ENCODE data around the gene DSPP.
A peak's percentile ranks its signal among the peaks of the same experiment; 100 is the strongest.

DSPP gene

DNA sequence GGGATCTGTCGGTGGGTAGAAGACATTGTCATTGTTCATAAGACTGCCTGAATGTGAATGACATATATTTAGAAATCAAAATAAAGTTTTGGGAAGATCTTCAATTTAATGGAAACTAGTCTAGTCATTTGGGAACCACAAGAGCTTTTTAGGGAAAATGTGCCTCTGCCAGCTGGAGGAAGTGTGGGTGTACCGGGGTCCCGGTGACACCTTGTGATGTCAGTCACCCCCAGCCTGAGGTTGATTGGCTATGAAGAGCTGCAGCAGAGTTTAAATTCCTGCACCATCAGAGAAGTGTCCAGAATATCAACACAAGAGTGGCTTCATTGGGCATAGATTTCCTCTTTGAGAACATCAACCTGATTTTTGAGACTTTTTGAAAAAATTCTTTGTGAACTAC lies 41.7 kb downstream of the DSPP start, which contains the start of gene DMP1:
TSS of gene DMP1 (plus strand) at position 301 of the 400 bp plus-strand sequence. CDS start 6,213 bp downstream, outside the sequence.
- no peak for DNase-seq
- Histone ChIP-seq H3K27ac (no peak within 1 kb of the TSS), H3K36me3 (no peaks in the 10 kb centered on the region), H3K9me3 (no peaks in the 10 kb centered on the region), H3K4me3 (no peak within 1 kb of the TSS), H3K27me3 (no peaks in the 10 kb centered on the region), H3K4me1 (no peaks in the 10 kb centered on the region)
- TF ChIP-seq, protein P1, sequence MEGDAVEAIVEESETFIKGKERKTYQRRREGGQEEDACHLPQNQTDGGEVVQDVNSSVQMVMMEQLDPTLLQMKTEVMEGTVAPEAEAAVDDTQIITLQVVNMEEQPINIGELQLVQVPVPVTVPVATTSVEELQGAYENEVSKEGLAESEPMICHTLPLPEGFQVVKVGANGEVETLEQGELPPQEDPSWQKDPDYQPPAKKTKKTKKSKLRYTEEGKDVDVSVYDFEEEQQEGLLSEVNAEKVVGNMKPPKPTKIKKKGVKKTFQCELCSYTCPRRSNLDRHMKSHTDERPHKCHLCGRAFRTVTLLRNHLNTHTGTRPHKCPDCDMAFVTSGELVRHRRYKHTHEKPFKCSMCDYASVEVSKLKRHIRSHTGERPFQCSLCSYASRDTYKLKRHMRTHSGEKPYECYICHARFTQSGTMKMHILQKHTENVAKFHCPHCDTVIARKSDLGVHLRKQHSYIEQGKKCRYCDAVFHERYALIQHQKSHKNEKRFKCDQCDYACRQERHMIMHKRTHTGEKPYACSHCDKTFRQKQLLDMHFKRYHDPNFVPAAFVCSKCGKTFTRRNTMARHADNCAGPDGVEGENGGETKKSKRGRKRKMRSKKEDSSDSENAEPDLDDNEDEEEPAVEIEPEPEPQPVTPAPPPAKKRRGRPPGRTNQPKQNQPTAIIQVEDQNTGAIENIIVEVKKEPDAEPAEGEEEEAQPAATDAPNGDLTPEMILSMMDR (IDR thresholded peaks at IDR 0.05): no peak
- intact Hi-C loops (cut with DNase I; ENCODE audit: low total_unique reads): no loop called here

GRCh38 chr4:87650938-87651337 lies 42.6 kb downstream of the DSPP start:
- Histone ChIP-seq H3K27me3 (no peaks in the 10 kb centered on the region), H3K27ac (no peak overlapping the region), H3K36me3 (no peaks in the 10 kb centered on the region), H3K4me1 (peaks cover 0 to under 1% (median 0%) of the 10 kb centered on the region in 4 donors), H3K9me3 (no peaks in the 10 kb centered on the region), H3K4me3 (no peak overlapping the region)
- TF ChIP-seq, protein P1 (IDR thresholded peaks at IDR 0.05): no peak
- no peak for DNase-seq
- intact Hi-C loops (cut with DNase I; ENCODE audit: low total_unique reads): no loop called here

GRCh38 chr4:87651941-87652340 lies 43.6 kb downstream of the DSPP start:
- Histone ChIP-seq H3K27me3 (no peaks in the 10 kb centered on the region), H3K36me3 (no peaks in the 10 kb centered on the region), H3K4me1 (peaks cover 0 to 10% (median 3%) of the 10 kb centered on the region in 4 donors), H3K4me3 (no peak overlapping the region), H3K9me3 (no peaks in the 10 kb centered on the region), H3K27ac (no peak overlapping the region)
- TF ChIP-seq, protein P1 (IDR thresholded peaks at IDR 0.05): no peak
- intact Hi-C loops (cut with DNase I; ENCODE audit: low total_unique reads): no loop called here
- no peak for DNase-seq

GRCh38 chr4:87654487-87655044 lies 46.2 kb downstream of the DSPP start:
- Histone ChIP-seq H3K36me3 (no peaks in the 10 kb centered on the region), H3K27me3 (no peaks in the 10 kb centered on the region), H3K9me3 (no peaks in the 10 kb centered on the region), H3K4me1 (peaks cover 0 to 37% (median 12%) of the 10 kb centered on the region in 4 donors), H3K4me3 (no peak overlapping the region), H3K27ac (no peak overlapping the region)
- intact Hi-C loops (cut with DNase I; ENCODE audit: low total_unique reads): no loop called here
- no peak for DNase-seq
- TF ChIP-seq, protein P1 (IDR thresholded peaks at IDR 0.05): no peak

DNA sequence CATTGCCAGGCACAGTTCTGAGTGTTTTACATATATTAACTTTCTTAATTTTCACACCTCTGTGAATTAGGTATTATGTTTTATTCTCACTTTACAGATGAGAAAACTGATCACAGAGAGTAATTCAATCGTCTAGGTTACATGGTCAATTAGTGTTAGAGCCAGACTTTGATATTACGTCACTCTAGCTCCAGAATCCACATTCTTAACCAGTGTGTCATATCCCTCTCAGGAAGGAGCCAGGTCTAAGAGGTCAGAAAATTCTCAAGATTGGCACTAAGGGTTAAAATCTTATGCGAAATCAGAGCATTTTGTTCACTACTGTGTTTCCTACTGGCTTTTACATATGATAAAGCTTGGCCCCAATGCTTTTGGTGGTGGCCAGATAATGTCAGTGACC lies 49.2 kb downstream of the DSPP start:
- no peaks in the 10 kb centered on the region for H3K9me3 ChIP-seq
- no peak for DNase-seq
- H3K4me1 ChIP-seq: peaks cover 0 to 41% (median 16%) of the 10 kb centered on the region in 4 donors
- H3K36me3 ChIP-seq: no peaks in the 10 kb centered on the region
- no peak overlapping the region for H3K4me3 ChIP-seq
- TF ChIP-seq, protein P1 (IDR thresholded peaks at IDR 0.05): no peak
- H3K27ac ChIP-seq: peak overlapping the region in 1 of 2 donors; percentile 14
- intact Hi-C loops (cut with DNase I; ENCODE audit: low total_unique reads): no loop called here
- no peaks in the 10 kb centered on the region for H3K27me3 ChIP-seq

Measured in tibial artery (tissue), 4 donors.